ENCODE results near the gene MMP25.

DNA sequence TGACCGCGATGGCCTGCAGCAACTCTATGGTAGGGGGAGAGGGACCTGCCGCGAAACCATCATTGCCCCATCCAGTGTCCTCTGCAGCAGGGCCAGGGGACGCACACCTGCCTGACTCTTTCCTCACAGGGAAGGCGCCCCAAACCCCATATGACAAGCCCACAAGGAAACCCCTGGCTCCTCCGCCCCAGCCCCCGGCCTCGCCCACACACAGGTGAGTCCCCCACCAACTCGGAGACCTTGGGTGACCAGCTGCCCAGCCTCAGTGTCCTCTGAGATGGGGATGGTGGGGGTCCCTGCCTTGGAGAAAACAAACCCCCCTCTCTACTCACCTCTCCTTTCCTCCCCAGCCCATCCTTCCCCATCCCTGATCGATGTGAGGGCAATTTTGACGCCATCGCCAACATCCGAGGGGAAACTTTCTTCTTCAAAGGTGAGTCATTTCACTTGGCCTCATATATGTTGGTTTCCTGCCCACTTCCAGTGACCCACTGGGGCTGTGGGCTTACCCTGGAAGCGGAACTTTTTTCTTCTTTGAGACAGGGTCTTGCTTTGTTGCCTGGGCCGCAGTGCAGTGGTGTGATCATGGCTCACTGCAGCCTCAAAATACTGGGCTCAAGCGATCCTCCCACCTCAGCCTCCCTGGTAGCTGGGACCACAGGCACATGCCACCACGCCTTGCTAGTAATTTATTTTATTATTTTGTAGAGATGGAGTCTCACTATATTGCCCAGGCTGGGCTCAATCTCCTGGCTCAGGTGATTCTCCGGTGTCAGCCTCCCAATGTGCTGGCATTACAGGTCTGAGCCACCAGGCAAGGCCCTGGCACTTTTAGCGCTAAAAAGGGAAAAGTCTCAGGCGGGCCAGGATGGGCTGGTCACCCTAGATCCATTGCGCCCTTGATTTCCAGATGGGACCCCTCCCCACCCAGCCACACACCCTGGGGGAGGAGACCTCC lies 11.1 kb downstream of the MMP25 start:
- TF ChIP-seq, protein P1, sequence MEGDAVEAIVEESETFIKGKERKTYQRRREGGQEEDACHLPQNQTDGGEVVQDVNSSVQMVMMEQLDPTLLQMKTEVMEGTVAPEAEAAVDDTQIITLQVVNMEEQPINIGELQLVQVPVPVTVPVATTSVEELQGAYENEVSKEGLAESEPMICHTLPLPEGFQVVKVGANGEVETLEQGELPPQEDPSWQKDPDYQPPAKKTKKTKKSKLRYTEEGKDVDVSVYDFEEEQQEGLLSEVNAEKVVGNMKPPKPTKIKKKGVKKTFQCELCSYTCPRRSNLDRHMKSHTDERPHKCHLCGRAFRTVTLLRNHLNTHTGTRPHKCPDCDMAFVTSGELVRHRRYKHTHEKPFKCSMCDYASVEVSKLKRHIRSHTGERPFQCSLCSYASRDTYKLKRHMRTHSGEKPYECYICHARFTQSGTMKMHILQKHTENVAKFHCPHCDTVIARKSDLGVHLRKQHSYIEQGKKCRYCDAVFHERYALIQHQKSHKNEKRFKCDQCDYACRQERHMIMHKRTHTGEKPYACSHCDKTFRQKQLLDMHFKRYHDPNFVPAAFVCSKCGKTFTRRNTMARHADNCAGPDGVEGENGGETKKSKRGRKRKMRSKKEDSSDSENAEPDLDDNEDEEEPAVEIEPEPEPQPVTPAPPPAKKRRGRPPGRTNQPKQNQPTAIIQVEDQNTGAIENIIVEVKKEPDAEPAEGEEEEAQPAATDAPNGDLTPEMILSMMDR (IDR thresholded peaks at IDR 0.05; ENCODE audit: low read depth, low read length) = no peak
- TF ChIP-seq EZH2phosphoT487 (IDR thresholded peaks at IDR 0.05; ENCODE audit: low read depth) = no peak

Data from OCI-LY3 (cell line).